ENCODE measurements around the gene TPBG.
"Not testable (repeated sequence)": the region's sequence is repeated elsewhere in the genome, so short reads cannot be mapped to it uniquely, and the experiment has no call there.

Gene TPBG

GRCh38 chr6:82376636-82377035 lies 13.0 kb downstream of the TPBG start:
- no peak for DNase-seq

GRCh38 chr6:82380566-82381185 lies 17.1 kb downstream of the TPBG start:
- no peak for DNase-seq

GRCh38 chr6:82381278-82381677 lies 17.7 kb downstream of the TPBG start:
- no peak for DNase-seq

- DNase-seq = no peak
Measured at GRCh38 chr6:82385102-82385501, 21.5 kb downstream of the TPBG start.

- DNase-seq = no peak
Measured at GRCh38 chr6:82385546-82385945, 21.9 kb downstream of the TPBG start.

GRCh38 chr6:82385961-82386360 lies 22.3 kb downstream of the TPBG start:
- no peak for DNase-seq

GRCh38 chr6:82394770-82395169 lies 31.2 kb downstream of the TPBG start:
- DNase-seq = not testable (repeated sequence)

- DNase-seq = no peak
Measured at GRCh38 chr6:82396964-82397751, 33.5 kb downstream of the TPBG start.

- no peak for DNase-seq
Measured at GRCh38 chr6:82397962-82398692, 34.5 kb downstream of the TPBG start.

- no peak for DNase-seq
Measured at GRCh38 chr6:82408952-82409431, 45.4 kb downstream of the TPBG start.

- DNase-seq = no peak
Measured at GRCh38 chr6:82410151-82410648, 46.6 kb downstream of the TPBG start.

GRCh38 chr6:82413868-82414267 lies 50.3 kb downstream of the TPBG start:
- no peak for DNase-seq

- DNase-seq = no peak
Measured at GRCh38 chr6:82415820-82416219, 52.2 kb downstream of the TPBG start.

- no peak for DNase-seq
Measured at GRCh38 chr6:82416346-82416745, 52.7 kb downstream of the TPBG start.
